HG03280 (cell line): ENCODE data around the gene JAK1.
"Not testable (repeated sequence)": the region's sequence is repeated elsewhere in the genome, so short reads cannot be mapped to it uniquely, and the experiment has no call there.

Experiments
- ATAC-seq: cut with Tn5 transposase; IDR thresholded peaks from one replicate; pipeline ENCODE4 v1.9.1; 2021; ENCODE audit warnings: mild to moderate bottlenecking, moderate library complexity; ENCODE audit not compliant: unreplicated experiment

The JAK1 gene

DNA sequence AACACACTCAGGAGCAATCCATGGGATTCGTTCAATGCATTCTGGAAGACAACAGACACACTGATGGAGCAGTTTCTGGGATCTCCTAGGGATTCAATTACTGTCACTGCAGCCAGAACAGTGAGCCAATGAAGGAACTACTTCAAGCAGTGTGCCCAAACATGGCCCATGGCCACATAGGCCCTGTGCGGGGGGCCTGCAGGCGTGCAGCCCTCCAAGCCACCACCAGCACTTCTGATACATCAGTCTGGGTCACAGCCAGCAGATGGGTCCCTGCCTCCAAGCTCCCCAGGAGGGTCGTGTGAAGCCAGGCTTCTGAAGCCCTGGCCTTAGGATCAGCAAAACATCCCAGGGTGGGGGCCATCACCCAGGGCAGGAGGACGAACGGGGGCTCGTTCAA lies 122.2 kb downstream of the JAK1 start:
- no peak for ATAC-seq

DNA sequence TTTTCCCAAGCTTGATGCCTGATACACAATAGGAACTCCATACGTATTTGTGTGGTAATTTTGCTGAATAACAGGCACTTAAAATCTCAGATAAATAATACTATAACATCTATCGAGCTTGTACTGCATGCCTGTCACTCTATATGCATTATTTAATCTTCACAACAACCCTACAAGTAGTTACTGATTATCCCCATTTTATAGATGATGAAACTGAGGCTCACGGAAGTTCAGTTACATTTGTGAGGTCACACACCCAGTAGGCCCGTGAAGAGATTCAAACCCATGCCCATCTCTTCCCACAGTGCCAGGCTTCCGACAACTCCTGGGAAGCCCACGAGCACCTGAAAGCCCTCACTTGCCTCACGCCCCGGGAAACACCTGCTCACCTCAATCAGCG lies 122.7 kb downstream of the JAK1 start:
- no peak for ATAC-seq

DNA sequence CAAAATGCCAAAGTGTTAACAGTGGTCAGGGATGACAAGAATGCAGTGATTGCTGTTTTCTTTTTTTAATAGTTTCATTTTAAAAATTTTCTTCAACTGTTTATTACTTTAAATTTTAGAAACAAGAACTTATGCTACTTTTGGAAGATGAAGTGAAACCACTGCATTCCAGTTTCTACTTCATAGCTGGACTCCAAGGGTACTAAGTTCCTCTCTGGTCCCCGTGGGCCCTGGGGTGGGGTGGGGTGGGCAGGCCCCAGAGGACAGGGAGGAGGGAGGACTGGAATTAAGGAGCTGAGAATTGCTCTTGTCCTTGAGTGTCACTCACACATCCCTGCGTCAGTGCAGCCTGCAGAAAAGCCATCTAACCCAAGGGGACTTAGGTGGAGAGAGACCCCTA lies 124.1 kb downstream of the JAK1 start:
- ATAC-seq: no peak

GRCh38 chr1:64841330-64842065 lies 124.9 kb downstream of the JAK1 start:
- ATAC-seq: no peak

DNA sequence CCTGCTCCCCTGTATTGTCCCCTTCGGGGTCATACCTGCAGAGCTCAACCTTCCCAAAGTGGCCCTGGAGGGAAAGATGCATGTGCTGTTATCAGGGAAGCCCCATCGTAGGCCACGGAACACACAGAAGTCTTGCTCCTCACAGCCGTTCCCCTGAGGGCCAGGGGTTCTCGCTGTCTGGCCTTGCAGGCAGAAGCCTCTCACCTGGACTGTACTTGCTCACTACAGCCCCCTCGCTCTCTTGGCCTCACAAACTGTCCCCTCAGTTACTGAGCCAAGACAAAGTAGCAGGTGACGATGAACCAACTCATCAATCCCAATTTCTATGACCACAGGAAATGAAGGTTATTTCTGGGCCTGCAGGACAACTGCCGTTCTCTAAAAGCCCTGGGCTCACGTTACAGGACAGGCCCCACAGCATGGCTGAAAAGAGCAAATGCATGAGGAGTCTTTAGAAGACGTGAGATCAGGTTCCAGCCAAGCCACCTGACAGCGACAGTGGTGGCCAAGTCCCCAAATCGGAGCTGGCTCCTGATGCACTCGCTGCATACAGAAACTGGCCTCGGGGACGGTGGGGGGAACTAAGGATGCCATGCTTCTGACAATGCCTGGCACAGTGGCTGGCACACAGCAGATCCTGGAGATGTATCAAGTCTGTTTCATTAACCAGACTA lies 126.5 kb downstream of the JAK1 start:
- ATAC-seq: no peak

DNA sequence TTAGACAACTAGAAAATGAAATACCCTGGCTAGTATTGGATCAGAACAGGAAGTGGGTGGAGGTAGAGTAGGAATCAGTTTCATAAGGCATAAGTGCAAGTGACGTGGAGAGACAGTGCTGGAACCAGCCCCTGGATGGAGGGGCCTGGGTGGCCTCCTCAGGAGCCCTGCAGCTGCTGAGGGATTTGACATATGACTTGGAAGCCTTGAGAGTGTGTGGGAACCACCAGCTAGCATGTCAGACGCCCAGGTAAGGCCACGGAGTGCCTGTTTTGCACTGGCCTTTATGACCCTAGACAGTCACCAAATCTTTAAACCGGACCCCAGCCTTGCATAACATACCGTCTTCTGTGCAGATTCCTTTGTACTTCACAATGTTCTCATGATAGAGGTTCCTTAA lies 127.1 kb downstream of the JAK1 start:
- no peak for ATAC-seq

DNA sequence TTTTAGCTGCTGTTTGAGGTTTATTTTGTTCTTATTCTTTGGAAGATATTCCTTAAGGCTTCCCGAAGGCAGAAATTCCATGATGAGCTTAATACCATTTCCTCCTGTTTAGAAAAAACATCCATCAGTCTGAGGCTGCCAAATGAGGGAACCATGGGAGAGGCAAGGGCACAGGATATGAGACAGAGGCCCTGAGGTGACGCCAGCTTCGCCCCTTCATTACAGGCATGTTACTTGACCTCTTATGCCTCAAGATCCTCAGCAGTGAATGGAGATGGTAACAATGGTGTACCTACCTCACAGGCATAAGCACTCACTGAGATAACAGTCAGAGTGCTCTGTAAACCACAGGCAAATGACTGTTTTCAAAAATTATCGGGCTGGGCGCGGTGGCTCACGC lies 127.9 kb downstream of the JAK1 start:
- ATAC-seq: no peak

DNA sequence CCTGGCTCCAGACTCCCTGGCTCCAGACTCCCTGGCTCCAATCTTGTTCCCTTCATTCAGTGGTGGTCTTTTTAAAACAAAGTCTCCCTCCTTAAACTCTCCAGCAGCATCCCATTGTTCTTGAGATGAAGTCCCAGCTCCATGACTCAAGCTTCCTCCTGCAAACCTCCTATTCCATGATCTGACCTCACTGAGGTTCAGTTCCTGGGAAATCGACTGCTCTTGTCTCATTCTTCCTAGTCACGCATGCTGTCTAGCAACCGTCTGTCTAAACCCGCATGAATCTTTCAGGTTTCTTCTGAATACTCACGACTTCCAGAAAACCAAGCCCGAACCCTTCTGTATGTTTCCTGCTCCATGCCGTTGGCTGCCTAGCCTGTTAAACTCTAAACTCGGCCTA lies 129.5 kb downstream of the JAK1 start:
- ATAC-seq: no peak

- ATAC-seq: no peak
Observed at GRCh38 chr1:64834734-64835133, 131.6 kb downstream of the JAK1 start.

DNA sequence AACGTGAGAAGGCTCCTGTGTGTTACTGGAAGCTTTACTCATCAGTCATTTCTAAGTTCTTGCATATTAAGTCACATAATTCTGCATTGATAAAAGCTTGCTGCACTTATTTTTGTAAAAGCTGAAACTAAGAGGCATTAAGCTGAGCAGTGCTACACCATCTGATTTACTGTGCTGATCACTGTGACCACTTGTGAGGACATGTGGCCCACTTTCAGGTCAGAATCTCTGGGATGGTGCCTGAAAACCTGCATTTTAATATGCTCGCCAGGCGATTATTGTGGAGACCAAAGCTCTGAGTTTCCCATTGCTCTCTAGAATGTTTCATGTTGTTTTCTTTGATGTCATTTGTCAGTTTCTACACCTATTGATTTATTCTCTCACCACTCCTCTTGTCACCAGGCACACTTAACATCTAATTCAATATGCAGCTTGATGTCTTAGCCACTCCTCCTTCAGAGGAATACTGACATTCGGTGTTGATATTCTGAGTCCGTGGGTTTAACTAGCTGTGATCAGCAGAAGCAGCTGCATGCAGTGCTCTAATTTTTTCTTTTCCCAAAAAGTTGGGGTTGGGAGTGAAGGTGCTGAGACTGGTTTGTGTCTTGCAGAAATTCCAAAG lies 136.2 kb downstream of the JAK1 start:
- no peak for ATAC-seq

DNA sequence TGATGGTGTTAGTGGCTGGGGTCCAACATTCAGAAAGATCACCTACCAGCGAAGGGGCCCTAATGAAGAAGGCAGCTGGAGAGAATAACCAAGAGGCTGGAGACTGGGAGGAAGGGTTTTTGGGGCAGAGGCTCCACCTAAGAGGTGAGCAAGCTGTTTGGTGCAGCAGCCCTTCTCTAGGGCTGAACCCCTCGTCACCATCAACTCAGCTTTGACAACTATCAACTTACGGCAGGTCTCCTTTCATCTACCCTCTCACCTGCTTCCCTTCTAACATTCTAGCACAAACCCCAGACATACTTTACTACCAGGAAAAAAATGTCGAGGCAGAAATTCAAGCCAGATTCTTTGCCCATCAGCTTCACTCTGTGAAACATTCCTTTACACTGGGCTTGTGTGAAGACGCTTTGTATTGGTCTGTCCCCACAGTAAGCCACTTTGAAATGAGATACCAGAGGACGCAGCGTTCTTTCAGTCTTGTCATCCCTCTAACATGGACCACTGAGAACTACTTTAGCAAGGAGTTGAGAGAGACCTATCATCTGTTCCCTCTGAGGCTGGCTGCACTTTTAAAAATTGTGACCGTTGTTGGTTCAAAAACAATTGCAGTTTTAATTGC lies 136.8 kb downstream of the JAK1 start:
- ATAC-seq: no peak

DNA sequence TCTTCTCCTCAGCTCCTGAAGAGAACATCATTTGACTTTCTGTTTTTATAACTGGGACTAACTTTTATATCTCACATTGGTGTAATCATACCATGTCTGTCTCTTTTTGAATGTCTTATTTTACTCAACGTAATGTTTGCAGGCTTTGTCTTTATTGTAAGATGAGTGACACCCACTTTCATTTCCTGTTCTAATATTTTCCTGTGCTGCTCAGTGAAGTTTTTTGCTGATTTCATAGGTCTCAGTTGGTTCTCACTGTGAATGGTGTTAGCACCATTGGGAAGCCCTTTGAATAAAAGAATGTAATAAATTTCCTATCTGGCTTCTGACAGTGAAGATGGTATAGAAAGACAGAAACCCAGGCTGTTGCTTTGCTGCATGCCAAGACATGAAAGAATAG lies 137.5 kb downstream of the JAK1 start:
- no peak for ATAC-seq

- ATAC-seq: peak; percentile 68
Observed at GRCh38 chr1:64826991-64827390, 139.4 kb downstream of the JAK1 start.

DNA sequence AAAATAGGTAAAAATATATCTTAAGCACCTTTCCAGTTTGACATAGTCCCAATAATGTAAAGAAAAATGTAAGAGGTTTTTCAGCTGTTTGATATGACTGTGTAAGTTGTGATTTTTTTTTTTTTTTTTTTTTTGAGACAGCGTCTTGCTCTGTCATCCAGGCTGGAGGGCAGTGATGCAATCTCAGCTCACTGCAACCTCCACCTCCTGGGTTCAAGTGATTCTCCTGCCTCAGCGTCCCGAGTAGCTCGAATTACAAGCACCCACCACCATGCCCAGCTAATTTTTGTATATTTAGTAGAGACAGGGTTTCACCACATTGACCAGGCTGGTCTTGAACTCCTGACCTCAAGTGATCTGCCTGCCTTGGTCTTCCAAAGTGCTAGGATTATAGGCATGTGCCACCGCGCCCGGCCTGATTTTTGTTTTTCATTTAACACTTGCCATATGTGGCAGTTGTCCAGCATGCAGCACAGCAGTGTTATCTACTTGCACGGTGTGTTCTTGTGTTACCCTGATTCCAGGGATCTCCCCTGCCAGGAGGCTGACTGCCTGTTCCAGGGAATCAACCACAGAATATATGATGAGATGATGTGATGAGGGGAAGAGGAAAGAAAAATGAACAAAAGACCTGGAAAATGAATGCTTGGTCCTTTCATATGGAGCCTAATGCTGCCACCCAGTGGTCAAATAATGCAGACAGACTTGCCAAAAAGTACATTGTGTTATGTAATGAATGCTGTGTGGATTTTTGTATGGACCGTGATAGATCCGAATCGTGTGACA lies 142.5 kb downstream of the JAK1 start:
- no peak for ATAC-seq

- ATAC-seq: no peak
Observed at GRCh38 chr1:64822621-64823020, 143.7 kb downstream of the JAK1 start.

GRCh38 chr1:64820572-64820971 lies 145.8 kb downstream of the JAK1 start:
- ATAC-seq: not testable (repeated sequence)

DNA sequence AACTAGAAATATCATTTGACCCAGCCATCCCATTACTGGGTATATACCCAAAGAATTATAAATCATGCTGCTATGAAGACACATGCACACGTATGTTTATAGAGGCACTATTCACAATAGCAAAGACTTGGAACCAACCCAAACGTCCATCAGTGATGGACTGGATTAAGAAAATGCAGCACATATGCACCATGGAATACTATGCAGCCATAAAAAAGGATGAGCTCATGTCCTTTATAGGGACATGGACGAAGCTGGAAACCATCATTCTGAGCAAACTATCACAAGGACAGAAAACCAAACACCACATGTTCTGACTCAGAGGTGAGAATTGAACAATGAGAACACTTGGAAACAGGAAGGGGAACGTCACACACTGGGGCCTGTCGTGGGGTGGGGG lies 149.0 kb downstream of the JAK1 start:
- ATAC-seq: not testable (repeated sequence)

GRCh38 chr1:64814427-64814826 lies 151.9 kb downstream of the JAK1 start:
- no peak for ATAC-seq

DNA sequence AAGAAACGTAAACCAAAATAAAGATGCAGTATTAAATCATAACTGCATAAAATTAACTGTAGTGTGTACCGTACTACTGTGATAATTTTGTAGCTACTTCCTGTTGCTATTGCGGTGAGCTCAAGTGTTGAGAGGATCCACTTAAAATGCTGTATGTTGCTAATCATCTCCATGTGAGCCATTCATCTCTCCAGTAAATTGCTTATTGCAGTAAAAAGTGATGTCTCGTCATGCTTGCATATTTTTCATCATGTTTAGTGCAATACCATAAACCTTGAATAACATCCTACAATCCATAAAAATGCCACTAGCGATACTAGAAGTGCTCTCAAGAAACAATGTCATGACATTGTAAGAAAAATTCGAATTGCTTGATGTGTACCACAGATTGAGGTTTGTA lies 155.2 kb downstream of the JAK1 start:
- no peak for ATAC-seq

- ATAC-seq: no peak
Observed at GRCh38 chr1:64810001-64810400, 156.3 kb downstream of the JAK1 start.

- no peak for ATAC-seq
Observed at GRCh38 chr1:64809309-64809708, 157.0 kb downstream of the JAK1 start.
